GM19452 (cell line): Measurements from ENCODE around the gene TMEM81.

Experiments used
- ATAC-seq: cut with Tn5 transposase; IDR thresholded peaks from one replicate; pipeline ENCODE4 v1.9.1; 2021; ENCODE audit not compliant: unreplicated experiment

Gene TMEM81, protein sequence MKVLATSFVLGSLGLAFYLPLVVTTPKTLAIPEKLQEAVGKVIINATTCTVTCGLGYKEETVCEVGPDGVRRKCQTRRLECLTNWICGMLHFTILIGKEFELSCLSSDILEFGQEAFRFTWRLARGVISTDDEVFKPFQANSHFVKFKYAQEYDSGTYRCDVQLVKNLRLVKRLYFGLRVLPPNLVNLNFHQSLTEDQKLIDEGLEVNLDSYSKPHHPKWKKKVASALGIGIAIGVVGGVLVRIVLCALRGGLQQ

GRCh38 chr1:205084360-205084759 lies at the start of gene TMEM81:
Gene TMEM81 (minus strand): TSS chr1:205084460. CDS start chr1:205084320, 140 bp downstream.
- ATAC-seq = no peak

GRCh38 chr1:205133287-205133686 lies 49.0 kb upstream of the TMEM81 start:
- ATAC-seq = no peak

GRCh38 chr1:205129447-205130029 lies 45.3 kb upstream of the TMEM81 start:
- no peak for ATAC-seq

- no peak for ATAC-seq
These were observed 43.8 kb upstream of the TMEM81 start for GRCh38 chr1:205128050-205128449.

DNA sequence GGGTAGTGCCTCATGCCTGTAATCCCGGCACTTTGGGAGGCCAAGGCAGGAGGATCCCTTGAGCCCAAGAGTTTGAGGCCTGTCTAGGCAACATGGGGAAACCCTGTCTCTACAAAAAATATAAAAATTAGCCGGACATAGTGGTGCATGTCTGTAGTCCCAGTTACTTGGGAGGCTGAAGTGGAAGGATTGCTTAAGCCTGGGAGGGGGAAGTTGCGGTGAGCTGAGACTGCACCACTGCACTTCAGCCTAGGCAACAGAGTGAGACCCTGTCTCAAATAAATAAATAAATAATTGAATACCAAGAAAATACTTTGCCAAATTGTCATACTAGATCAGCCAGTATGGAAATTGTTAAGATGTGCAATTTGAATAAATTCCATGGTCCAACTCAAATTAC lies 43.4 kb upstream of the TMEM81 start:
- ATAC-seq = no peak

GRCh38 chr1:205124726-205125125 lies 40.5 kb upstream of the TMEM81 start:
- ATAC-seq = no peak

DNA sequence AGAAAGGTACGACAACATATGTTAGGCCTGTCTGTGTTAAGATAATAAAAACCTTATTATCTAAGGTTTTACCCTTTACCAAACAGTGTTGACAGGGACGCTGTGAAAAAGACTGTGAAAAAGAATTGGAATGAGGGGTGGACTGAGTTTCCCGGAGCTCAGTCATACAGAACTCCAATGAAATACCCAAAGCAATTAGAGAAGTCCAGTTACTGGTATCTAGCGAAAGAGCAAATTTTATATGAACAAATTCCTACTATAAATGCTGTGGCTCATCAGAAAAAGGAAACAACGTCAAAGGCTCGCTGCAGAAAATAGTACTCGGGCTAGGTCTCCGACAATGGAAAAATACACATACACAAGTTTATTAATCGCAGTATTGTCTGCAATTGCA lies 38.2 kb upstream of the TMEM81 start:
- ATAC-seq = peak; percentile 11

DNA sequence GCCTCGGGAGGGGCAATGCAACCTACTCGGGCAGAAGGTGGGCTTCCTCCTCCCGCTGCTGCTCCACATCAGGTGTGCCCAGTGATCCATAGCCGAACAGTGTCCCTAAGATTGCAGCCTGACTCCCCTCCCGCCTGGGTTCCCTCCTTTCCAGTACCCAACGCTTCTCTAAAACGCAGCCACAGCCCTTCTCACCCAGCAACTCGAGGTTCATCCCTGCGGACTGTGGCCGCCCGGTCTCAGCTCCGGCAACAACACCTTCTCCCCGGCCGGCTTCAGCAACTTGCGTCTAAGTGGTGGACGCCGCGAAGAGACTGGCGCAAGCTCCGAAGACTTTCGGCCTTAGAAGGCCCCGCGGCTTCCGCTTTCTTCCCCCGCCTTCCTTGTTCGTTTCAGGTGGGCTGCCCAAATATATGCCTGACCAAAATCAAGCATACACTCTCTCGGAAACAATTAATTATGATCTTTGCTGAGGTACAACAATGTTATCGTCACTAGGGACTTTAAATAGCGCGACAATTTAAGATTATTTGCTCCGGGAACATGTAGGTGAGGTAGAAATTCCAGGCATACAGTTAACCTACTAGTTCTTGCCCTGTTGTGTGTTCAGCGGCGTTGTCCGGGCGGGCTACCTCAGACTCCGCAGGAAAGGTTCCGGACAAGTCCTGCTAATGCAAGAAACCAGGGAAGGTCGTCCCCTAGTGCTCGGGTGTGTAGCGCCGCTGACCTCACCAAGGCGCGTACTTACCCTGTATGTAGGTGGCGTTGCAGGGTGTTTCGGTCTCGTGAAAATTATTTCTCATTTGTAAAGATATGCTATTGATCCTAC lies 37.6 kb upstream of the TMEM81 start, which contains the start of gene RBBP5:
Gene RBBP5, minus strand, starts transcription at position 319 of the 829 bp plus-strand sequence. Its CDS starts 105 bp downstream, at position 214.
- peak; percentile 94 for ATAC-seq

DNA sequence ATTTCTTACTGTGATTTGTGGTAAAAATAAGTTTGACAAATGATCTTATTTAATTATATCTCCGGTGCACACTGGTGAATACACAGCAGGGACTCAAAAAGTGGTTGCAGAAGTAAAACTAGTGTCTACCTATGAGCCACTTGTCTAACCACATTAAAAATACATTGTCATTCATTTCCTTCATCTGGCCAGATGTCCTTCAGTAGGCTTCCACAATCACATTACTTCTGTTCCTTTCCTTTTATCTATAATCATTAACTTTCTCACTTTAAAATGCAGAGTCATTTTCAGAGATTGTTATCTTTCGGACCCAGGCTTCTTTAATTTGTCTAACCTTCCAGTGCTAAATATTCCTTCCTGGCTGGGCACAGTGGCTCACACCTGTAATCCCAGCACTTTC lies 34.5 kb upstream of the TMEM81 start:
- no peak for ATAC-seq

GRCh38 chr1:205111354-205111753 lies 27.1 kb upstream of the TMEM81 start:
- ATAC-seq = no peak

DNA sequence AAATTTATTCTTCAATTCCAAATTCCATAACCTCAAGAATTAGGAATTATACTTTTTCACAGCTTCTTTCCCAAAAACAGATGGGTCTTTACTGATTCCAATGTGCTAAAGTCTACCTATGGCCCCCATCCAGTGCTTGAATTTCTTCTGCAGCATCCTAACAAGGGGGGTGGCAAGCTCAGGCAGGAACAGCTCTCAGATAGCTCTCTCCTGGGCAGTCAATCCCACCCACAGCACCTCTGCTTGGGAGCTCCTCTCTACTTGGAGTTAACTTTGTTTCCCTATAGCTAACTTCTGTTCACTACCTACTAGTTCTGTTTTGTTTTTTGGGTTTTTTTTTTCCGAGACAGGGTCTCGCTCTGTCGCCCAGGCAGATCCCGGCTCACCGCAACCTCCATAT lies 25.5 kb upstream of the TMEM81 start:
- ATAC-seq = no peak

GRCh38 chr1:205109269-205109668 lies 25.0 kb upstream of the TMEM81 start:
- ATAC-seq = no peak

GRCh38 chr1:205108464-205108863 lies 24.2 kb upstream of the TMEM81 start:
- ATAC-seq = no peak

DNA sequence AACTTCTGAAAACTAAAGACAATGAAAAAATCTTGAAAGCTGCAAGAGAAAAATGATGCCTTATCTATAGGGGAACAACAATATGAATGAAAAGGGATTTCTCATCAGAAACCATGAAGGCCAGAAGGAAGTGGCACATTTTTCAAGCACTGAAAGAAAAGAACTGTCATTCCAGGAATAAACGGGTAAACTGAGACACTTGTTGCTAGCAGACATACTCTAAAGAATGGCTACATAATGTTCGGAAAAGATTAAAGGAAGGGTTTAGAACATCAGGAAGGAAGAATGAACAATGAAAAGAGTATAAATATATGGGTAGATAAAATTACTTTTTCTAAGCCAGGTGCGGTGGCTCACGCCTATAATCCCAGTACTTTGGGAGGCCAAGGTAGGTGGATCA lies 23.1 kb upstream of the TMEM81 start:
- ATAC-seq = no peak

DNA sequence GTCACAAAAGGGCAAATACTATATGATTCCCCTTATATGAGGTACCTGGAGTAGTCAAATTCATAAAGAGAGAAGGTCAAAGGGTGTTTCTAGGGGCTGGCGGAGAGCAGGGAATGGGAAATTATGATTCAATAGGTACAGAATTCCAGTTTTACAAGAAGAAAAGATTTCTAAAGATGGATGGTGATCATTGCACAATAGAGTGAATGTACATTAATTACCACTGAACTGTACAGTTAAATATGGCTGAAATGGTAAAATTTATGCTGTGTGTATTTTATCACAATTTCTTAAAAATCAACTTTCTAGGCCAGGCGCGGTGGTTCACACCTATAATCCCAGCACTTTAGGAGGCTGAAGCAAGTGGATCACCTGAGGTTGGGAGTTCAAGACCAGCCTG lies 18.1 kb upstream of the TMEM81 start:
- no peak for ATAC-seq

GRCh38 chr1:205098242-205098641 lies 14.0 kb upstream of the TMEM81 start:
- ATAC-seq = no peak

DNA sequence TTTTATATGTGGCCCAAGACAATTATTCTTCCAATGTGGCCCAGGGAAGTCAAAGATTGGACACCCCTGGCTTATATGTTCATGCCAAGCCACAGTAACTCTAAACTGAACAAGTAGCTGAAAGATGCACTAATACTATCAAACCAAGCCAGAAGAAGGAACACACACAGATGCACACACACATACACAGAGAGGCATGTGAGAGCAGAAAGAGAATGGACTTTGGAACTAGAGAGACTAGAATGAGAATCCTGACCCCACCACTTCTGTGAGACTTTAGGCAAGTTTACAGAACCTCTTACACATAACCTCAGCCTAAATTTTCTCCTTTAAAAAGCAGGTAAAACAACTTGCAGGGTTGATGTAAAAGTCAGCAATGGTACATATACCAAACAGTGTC lies 11.2 kb upstream of the TMEM81 start:
- no peak for ATAC-seq

DNA sequence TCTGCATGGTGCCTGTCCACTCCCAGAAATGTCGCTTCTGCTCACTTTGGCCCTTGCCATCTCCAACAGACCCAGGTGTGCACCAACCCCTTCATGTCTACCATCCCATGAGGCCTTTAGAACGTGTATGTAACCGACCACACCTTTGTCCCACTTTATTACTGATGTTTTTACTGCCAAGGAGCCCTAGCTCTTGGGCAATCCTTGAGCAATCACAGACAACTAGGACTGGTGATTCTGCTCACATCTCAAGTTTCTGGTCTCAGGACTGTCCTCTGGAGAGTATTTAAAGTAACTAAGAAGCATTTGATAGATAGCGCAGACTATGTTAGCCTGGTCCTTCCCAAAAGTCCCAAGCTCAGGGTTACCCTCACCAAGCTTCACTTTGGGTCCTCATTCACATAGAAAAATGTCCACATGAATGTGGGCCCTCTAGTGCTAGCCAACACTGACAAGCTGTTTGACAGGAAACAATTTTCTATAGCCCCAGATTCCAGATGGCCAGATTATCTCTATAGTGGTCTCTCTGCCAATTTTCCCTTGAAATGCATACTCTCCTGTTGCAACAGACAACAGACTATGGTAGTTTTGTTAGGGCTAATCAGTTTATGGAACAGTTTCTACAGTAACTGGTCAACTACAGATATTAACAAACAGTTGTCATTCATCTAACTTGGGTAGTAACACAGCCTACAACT lies 6.9 kb upstream of the TMEM81 start:
- no peak for ATAC-seq

- no peak for ATAC-seq
These were observed 4.1 kb upstream of the TMEM81 start for GRCh38 chr1:205088341-205088740.

DNA sequence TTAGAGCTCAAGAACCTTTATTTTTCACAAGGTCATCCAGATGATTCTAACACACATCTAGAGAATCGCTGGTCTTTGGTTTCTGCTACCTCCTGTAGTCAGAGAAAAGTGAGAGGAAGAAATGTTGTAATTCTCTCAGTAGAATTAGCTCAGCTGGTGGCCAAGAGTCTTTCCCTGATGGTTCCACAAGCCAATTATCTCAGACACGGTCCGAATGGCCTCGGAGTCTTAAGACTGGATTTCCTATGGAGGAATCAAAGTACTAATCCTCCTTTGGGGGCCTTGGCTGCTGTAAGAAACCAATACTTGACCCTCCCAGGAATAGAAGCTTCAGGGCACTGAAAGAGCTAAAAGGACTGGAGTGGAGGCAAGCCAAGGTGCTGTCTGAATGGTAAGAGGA lies 1.8 kb downstream of the TMEM81 start:
- ATAC-seq = no peak

DNA sequence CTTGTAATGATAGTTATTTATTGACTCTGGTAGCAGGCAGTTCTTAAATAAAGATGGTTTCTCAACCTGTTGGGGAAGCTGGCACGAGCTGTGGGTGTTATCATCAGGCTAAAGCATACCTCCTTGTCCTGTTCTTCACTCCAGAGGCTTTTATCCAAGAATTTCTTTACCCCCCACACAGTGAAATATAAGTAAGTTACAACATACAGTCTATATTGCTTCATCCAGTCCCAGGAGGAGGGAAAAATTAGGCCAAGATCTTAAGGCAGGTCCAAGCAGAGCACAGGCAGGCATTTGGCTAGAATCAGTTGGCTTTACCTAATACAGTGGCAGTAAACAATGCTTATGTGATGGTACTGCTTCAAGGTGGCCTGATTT lies 6.3 kb downstream of the TMEM81 start:
- no peak for ATAC-seq
